Fibroblast of mammary gland (primary cell): ENCODE results near the gene CIITA.

ENCODE experiments used
- DNase-seq: peaks from one replicate; pipeline ENCODE4 v3.0.0-alpha.2; 2010; ENCODE audit warnings: low read depth
- H3K4me3 ChIP-seq: 2 replicates; pipeline ENCODE4 v1.5.1; 2011; ENCODE audit warnings: low read depth, mild to moderate bottlenecking, low read length, moderate library complexity; ENCODE audit not compliant: control insufficient read depth
- TF ChIP-seq, protein P1 (sequence below): conservative IDR thresholded peaks from 2 replicates; pipeline ENCODE4 v1.5.1; 2011; ENCODE audit warnings: low read depth, low read length, inconsistent platforms; ENCODE audit not compliant: control insufficient read depth, insufficient read depth

Gene CIITA

DNA sequence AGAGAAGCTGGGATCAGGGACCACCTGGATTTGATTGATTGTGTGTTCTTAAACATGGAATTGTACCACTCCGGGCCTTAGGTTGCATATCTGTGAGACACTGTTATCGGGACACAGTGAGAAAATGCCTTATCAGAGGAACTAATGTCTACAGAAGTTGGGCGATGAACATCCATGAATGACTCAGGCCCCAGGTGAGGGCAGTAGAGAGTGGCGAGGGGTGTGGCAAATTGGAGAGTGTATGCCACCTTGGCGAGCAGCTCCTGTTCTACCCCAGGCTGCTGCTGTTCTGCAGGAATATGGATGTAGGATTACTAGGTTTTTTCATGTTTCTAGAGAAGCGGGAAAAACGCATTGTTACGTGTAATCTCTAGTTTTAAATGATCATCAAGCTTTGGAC is 106.2 kb downstream of the CIITA start:
- TF ChIP-seq, protein P1, sequence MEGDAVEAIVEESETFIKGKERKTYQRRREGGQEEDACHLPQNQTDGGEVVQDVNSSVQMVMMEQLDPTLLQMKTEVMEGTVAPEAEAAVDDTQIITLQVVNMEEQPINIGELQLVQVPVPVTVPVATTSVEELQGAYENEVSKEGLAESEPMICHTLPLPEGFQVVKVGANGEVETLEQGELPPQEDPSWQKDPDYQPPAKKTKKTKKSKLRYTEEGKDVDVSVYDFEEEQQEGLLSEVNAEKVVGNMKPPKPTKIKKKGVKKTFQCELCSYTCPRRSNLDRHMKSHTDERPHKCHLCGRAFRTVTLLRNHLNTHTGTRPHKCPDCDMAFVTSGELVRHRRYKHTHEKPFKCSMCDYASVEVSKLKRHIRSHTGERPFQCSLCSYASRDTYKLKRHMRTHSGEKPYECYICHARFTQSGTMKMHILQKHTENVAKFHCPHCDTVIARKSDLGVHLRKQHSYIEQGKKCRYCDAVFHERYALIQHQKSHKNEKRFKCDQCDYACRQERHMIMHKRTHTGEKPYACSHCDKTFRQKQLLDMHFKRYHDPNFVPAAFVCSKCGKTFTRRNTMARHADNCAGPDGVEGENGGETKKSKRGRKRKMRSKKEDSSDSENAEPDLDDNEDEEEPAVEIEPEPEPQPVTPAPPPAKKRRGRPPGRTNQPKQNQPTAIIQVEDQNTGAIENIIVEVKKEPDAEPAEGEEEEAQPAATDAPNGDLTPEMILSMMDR: no peak

DNA sequence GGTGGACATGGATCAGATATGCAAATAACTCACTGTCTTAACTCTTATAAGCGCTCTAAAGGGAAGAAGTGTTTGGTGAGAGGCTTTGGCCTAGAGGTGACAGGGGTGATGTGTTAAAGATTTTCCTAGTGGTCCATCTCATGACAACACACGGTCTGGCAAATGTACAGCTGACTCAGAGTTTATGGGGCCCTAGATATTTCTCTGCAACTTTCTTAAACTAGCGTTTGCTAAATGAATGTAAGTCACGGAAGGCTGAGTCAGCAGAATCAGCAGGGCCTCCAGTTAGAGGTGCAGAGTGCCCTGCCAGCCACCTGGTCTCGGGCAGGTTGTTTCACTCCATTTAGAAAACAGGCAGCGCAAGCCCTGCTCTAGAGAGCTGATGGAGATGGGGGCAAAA is 107.5 kb downstream of the CIITA start:
- no peak overlapping the region for H3K4me3 ChIP-seq
- peak; percentile 80 for DNase-seq
- TF ChIP-seq, protein P1: no peak

More for the DNA sequence above, 106.2 kb downstream of the CIITA start:
- H3K4me3 ChIP-seq: no peak overlapping the region
- DNase-seq: no peak
